T-helper 9 cell (primary cell): ENCODE data around the gene RSL24D1.
"Not testable (repeated sequence)": the region's sequence is repeated elsewhere in the genome, so short reads cannot be mapped to it uniquely, and the experiment has no call there.

Experiments
- DNase-seq: peaks from one replicate; pipeline ENCODE4 v3.0.0-alpha.2; 2020

Gene RSL24D1

DNA sequence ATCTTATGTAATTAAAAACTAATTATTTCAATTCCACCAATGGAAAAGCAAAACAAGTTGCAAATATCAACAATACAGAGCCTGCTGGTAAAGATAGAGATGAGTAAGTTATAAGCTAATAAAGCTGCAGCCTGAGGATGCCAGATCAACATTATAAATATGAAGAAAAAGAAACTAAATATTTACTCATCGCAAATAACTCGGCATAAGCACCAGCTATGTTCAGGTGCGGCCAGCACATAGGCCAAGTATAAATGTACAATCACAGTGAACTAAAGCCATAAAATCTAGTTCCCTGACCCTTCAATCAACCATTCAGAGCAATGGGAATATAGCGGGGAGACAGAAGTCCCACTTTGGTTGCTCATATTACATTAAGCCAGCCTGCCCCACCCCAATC lies 7.7 kb upstream of the RSL24D1 start:
- DNase-seq: no peak

DNA sequence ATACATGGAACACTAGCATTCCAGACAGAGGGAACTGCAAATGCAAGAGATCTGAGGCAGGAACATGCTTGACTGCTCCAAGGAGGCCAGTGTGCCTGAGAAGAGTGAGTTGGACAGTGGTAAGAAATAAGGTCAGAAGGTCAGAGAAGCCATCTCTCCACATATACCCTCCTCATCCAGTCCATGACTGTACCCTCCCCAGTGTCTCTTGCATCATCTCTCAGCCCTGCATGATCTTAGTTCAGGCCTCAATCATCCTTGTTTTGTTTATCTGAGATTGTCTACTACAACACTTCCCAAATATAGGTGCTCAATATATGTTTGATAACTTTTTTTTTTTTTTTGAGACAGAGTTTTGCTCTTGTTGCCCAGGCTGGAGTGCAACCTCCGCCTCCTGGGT lies 5.5 kb upstream of the RSL24D1 start:
- DNase-seq: no peak

DNA sequence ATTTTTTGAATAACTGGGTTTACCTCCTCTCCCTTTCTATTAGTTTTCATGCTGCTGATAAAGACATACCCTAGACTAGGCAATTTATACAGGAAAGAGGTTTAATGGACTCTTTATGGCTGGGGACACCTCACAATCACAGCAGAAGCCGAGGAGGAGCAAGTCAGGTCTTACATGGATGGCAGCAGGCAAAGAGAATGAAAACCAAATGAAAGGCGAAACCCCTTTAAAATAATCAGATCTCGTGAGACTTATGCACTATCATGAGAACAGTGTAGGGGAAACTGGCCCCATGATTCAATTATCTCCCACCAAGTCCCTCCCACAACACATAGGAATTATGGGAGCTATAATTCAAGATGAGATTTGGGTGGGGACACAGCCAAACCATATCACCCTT lies 2.0 kb upstream of the RSL24D1 start:
- DNase-seq: no peak

DNA sequence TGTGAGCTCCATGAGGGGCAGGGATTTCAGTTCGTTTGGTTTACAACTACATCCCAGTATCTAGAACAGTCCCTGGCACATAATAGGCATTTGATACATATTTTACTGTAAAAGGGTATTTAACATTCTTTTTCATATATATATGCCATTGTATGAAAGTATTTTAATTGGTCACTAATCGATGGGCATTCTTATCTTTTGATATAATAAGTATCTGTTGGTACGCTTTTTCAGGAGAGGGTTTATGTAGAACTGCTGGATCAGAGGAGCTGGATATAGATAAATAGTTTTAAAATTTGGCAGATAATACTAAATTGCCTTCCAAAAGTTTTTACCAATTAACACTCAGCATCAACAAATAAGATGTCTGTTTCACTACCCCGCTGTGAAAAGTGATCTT lies 978 bp upstream of the RSL24D1 start:
- no peak for DNase-seq

DNA sequence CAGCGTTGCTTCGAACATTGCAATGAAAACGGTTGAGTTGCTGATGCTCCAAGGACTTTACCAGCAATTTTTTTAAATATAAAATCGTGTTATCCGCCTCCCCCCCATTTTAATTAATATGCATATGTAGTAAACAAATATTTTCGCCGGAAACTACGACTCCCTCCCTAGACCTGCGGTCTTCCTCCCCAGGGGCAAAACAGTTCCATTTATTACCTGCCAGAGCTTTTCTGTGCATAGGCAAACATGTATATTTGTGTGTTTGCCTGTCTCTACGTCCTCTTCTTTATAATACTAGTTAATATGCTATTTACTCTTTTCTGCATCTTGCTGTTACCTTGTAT lies 593 bp upstream of the RSL24D1 start:
- DNase-seq: no peak

DNA sequence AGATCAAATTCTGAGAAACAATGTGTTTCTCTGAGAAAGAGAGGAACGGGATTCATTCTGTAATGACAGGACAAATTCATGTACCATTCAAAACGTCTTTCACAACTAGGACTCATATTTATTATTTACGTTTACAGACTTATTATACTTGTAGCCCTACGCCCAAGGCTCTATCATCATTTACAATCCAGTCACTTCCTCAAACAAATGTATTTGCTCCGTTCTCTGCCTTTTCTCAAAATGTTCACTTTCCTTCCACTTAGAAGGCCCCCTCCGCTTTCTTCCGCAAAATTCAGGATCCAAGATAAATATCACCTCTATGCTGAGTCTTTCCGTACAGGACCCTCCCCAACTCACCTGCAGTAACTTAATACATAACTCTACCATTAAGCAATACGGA lies 745 bp downstream of the RSL24D1 start:
- no peak for DNase-seq

DNA sequence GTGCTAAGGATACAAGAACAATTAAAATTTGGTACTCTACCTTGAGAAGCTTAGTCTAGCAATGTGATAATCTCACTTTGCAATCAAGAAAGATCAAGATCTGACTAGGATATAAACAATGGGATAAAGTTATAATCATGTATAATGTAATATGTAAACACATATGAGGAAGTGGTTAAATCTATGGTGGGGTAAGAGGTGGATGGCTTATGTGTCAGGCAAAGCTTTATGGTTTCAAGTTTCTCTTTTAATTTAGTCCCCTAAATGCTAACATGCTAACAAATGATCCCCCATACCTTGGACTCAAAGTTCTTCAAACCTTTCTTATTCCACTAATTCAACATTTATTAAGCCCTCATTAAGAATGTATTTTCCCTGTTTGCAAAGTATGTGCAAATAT lies 2.5 kb downstream of the RSL24D1 start:
- no peak for DNase-seq

DNA sequence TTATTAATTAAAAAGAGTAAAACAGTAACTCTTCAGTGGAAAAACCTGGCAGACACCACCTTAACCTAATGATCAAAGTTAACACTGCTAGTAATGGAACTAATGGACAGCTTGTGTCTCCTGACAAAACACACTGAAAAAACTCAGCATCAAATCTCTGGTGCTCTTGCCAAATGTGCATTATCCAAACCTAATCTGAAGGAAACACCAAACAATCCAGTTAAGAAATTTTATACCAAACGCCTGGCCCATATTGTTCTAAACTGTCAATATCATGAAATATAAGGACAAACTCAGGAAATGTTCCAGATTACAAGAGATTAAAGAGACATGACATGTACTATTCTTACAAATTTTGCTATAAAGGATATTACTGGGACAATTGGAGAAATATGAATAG lies 10.4 kb downstream of the RSL24D1 start:
- no peak for DNase-seq

DNA sequence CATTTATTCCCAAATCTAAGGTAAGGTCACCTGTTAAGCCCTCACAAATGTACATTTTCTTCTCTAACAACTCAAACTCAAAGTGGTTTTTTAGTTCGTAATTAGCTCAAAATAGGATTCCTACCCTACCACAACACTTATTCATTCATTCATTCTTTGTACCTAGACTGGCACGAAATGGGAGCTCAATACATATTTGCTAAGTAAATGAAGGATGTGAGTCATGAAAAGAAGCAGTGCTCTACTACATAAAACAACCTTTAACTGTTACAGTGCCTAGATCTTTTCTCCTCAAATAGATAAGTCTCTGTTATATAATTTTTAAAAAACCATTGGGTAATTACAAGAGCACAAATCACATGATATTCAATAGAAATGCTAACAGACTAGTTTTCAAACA lies 13.1 kb downstream of the RSL24D1 start:
- no peak for DNase-seq

DNA sequence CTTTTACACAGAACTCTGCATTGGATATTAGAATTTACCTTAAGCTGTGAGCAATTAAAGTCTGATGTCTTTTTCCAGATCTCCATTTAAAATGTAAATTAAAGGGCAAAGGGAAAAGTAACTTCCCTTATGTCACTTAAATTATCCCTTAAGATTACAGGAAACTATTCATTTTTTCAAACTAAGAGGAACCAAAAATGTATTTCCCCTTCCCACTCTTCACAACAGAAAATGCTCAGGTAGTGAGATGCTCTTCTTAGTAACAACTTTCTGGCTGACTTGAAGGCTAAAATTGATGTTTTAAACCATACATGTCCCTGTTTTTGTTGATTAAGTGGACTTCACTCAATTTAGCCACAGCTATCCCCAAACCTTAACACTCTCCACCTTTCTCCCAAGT lies 17.6 kb downstream of the RSL24D1 start:
- DNase-seq: no peak

DNA sequence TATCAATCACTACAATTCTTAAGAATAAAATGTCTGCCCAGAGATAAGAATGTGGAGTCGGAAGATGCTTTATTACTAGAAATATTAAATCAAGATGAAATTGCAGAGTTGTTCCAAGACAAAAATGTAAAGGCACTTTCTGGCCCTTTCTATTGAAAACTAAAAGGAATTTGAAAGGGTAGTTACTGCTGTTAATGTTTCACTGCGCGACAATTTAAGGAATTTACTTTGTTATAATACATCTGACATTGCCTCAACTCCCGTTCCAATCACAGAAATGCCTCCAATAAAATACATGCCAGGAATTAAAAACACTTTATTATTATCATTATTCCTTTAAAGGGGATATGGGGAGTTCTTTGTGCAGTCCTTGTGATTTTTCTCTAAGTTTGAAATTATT lies 26.4 kb downstream of the RSL24D1 start:
- DNase-seq: no peak

DNA sequence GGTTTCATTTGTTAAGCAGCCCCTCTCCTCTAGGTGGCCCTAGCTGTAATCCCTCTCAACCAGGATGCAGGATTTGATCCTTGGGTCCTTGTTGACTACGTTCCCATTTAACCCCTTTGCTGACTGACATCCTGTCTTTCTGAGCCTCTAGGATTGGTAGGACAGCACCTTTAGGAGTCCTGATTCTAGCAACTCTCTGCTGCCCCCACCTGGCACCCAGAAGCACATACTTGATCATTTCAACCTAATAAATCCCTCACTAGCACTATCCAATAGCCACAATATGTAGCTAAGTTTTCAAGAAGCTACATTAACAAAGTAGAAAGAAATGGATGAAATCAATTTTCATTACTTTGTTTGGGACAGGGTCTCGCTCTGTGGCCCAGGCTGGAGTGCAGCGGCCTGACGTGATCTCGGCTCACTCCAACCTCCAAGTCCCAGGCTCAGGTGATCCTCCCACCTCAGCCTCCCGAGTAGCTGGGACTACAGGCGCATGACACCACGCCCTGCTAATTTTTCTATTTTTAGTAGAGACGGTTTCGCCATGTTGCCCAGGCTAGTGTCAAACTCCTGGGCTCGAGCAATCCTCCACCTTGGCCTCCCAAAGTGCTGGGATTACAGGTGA lies 28.3 kb downstream of the RSL24D1 start:
- peak; percentile 38 for DNase-seq

DNA sequence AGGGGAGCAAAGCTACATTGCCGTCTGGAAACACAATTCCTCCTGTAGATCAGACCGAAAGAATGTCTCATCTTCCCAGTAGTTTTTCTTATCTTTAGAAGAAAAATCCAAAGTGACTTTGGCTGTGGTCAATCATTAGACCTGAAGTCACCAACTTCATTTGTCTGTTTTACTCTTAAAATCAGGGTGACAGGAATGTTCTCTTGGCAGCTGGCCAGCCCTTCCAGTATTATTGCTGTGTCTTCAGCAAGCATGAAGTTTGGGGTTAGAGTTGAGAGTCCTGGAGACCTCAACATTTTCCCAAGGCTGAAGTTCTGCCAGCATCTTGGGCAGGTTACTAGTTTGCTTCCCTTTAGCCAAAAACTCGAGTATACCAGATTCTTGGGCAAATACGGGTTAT lies 32.5 kb downstream of the RSL24D1 start:
- no peak for DNase-seq

DNA sequence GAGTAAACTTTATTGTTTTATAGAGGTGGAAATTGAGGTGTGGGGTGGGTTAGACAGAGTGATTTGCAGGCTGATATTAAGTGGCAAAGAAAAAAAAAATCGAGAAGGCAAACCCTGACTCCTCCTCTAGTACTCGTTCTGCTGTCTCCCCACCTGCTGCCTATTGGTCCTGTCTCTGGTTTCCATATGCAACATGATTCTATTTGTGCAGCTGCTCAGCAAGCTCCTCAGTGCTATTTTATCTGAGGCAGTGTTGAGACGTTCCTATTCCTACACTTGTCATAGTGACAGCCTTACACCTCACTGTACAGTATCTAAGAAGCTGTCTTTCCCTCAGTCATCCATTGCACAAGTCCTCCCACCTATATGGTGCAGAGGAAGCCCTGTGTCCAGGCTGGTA lies 45.1 kb downstream of the RSL24D1 start:
- no peak for DNase-seq

DNA sequence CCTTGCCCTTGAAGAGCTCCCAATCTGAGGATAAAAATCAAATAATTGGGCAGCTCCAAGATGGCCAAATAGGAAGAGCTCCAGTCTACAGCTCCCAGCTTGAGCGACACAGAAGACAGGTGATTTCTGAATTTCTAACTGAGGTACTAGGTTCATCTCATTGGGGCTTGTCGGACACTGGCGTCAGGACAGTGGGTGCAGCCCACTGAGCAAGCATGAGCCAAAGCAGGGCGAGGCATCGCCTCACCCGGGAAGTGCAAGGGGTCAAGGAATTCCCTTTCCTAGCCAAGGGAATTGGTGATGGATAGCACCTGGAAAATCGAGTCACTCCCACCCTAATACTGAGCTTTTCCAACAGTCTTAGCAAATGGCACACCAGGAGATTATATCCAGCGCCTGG lies 53.6 kb downstream of the RSL24D1 start:
- DNase-seq: not testable (repeated sequence)

DNA sequence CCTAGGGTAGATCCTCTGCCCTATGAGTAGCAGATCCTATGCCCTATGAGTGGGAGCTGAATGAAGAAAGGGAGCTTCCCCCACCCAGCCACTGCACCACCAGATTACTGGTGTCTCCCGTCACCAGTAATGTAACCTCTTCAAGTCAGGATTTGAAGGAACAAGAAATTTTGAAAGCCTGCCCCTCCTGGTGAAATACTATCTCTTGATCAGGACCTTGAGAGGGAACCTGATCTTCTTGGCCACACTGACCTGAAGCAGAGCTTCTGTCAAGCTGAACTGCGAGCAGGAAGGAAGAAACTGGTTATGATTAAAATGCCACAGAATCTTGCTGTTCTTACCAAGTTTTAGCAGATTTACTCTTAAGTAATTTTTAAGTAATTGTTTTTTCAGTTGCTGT lies 62.8 kb downstream of the RSL24D1 start:
- no peak for DNase-seq

DNA sequence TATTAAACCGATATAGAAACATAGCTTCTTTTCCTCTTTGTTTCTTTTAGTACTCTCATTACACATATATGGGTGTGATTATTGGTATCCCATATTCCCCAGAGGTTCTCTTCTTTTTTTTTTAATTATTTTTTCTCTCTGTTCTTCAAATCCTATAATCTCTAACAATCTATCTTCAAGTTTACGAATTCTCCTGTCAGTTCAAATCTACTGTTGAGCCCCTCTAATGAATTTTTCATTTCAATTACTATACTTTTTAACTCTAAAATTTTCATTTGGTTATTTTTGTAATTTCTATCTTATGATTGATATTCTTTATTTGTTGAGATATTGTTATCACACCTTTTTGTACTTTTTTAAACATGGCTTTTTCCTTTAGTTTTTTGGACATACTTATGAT lies 64.1 kb downstream of the RSL24D1 start:
- DNase-seq: no peak
